ENCODE measurements around the gene ORC2.
"Not testable (repeated sequence)": the region's sequence is repeated elsewhere in the genome, so short reads cannot be mapped to it uniquely, and the experiment has no call there.

ORC2 gene

DNA sequence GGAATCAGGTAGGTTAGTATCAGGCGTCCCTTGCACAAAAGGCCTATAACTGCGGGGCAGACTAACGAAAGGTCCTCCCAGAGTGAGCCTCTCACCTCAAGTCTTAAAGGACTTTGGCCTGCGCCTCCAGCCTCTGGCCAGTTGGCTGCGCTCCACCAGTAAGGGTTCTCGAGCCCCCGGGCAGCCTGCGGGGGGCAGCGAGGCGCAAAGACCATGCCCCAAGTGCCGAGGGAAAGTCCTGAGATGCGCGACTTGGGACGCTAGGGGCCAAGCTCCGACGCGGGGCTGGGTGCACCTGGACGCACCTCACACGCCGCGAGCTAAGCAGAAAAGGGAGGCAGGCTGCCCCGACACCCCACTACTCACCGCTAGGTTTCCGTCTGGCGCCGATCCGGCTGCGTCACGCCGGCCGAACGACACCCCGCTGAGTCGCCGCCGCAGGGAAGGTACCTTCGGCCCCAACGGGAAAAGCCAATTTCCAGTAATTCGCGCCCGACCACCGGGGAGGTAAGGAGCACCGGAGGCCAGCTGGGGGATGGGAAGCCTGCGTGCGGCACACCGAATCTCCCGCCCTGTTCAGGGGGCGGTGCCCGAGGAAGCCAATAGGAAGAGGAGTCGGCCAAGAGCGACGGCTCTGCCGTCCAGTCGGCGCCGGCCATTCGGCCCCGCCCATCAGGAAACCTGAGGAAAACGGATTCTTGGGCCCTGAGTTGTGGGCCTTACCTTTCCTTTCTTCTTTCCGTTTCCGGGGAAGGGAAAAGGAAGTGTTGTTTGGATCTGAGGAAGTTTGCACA lies at the start of gene ORC2:
ORC2 (minus strand) TSS at position 537 of the 794 bp plus-strand sequence. CDS start 5,537 bp downstream, outside the sequence.
- peak; percentile 93 for DNase-seq

DNA sequence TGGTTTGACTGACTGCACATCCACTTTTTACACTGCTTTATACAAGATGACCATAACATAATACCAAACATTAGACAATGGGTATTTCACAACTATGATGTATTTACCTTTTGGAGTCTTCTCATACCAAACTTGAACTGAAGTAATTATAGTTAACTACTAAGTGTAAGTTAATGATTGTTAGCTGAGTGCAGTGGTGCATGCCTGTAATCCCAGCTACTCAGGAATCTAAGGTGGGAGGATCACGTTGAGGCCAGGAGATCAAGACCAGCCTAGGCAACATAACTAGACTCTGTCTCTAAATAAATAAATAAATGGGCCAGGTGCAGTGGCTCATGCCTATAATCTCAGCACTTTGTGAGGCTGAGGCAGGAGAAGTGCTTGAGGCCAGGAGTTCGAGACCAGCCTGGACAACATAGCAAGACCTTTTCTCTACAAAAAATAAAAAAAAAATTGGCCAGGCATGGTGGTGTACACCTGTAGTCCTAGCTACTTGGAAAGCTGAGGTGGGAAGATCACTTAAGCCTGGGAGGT lies 44.9 kb upstream of the ORC2 start:
- DNase-seq, result no peak

DNA sequence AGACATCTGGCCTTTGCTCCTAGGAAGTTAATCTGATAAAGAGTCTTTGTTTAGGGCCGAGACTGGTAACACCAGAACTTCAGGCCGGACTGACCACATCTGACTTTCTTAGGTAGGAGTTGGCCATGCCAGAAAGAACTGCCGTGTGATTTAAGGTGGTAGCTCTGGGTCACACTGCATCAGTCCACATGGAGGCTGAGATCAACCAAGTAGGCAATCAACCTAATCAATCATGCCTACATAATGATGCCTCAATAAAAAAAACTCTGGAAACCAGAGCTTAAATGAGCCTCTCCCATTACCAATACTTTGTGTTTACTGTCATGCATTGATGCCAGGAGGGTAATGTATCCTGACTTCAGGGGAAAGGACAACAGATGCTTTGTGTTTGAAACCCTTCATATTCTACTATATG lies 44.1 kb upstream of the ORC2 start:
- DNase-seq, result no peak

DNA sequence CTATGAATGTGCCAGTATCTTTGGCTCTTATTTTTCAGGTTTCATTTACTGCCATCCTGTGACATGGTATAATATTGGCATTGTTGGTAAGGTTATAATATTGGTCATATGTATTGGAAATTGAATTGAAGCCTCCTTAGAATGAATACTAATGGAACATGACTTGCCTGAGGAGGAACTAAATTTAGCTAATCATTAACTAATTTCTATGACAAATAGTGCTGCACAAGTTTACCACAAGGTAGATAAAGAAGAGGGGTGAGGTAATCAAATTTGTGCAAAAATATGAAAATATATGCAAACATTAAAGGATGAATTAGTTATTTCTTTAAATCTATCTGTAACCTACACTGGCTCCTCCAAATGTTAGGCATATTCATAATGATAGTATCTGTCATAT lies 43.2 kb upstream of the ORC2 start:
- DNase-seq, result no peak

DNA sequence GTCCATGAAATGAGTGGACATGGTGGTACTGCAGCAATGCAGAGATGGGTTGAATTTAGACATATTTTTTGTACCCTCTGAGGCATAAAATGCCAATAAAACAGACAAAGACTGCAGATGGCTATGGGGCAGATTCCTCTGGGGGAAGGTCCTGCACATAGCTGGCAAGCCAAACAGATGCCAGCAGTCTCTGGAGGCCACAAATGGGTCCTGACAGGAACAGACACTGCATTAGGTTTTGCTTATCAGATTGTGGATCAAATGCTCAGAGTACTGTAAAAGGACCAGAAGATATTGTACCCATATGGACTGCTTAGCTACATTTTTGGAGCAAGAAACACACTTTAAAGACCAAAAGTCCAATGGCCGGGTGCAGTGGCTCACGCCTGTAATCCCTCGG lies 40.9 kb upstream of the ORC2 start:
- no peak for DNase-seq

DNA sequence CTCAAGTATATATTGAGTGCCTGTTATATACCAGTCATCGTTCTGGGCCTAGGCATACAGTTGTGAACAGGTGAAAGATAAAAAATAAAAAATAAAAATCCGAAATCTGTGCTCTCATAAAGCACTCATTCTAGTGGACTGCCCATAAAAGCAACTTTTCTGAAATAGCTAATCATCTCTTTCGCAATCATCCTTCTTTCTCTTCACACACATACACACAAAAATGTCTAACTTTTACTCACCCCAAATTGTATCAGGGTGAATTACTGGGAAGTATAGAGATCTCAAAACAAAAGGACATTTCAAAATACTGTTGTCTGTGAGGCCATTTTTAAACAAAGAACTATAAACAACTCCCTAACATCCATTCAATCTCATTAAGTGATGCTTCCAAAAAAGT lies 29.6 kb upstream of the ORC2 start:
- DNase-seq, result no peak

DNA sequence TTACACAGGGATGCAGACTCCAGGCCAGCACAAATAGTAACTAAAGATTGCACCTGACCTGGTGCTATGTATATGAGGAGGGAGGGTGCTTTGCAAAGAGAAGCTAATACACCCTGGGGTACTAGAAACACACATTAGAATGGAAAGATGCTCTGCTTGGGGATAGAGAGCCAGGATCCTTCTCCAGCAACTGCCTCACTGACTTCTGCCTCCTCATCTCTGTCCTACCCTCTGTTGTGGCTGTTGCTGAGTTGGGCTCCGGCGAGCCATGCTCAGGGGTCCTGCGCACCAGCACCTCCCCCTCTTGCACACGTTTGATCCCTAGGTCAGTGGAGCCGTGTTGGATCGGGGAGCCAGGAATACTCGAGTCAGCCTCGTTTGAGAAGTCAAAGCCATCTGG lies 23.7 kb upstream of the ORC2 start:
- DNase-seq, result no peak

DNA sequence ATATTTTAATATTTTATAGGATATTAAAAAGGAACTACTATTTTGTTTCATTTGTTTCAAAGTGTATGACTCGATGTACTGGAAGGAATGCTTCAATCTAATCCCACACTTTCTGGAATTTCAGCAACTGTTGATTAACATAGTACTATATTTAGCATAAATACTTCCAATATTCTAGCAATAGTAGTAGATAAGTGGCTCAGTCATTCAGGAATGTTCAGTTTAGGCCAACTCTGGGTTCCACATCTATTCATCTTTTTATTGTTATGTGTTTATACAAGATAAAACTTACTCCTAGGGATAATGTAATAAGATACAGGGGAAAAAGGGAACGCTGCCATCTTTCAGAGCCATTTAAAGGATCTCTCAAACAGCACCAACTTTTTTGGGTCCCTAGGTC lies 22.3 kb upstream of the ORC2 start:
- DNase-seq, result no peak

DNA sequence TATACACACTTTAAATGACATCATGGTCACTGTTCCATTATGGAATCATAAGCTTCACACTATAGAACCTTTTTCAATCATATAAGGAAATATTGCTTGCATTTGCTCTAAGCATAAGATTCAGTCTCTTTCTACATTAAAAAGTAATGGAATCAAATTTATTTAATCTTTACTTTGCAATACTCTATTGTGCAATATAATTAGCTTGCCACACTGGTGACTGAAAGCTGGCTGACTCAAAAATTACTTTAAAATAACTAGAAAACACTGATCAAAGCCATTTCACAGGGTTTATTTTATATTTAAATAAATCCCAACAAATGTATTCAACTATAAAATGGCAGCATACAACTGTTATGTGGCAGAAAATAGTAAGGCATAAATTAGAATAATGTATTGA lies 13.2 kb upstream of the ORC2 start:
- DNase-seq, result no peak

DNA sequence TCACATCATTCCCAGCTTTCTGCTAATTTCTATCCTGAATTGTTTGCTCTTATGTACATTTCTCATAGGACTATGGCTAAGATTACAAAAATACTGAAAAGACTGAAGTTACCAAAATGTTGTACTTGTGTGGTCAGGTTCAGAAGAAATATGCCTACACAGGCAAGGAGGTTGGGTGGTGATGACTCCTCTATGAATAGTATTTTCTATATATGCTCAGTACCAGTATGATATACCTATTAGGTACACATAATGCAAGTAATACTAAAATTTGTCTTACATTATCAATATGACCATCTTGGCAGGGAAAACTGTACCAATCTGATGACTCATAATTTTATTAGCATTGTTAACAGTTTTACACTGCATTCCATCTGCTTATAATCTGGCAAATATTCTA lies 12.2 kb upstream of the ORC2 start:
- no peak for DNase-seq

DNA sequence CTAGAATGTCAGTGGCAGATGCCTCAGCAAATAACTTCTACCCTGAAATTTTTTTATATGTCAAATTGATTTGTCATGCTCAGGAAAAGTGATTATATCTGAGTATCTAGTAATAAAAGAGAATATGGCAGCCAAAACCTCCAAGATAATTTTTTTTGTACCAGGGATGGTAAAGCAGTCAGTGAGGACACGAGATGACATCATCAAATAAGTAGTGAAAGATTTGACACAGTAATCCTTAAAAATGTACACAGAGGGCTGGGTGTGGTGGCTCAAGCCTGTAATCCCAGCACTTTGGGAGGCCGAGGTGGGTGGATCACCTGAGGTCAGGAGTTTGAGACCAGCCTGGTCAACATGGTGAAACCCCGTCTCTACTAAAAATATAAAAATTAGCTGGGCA lies 6.6 kb upstream of the ORC2 start:
- not testable (repeated sequence) for DNase-seq

DNA sequence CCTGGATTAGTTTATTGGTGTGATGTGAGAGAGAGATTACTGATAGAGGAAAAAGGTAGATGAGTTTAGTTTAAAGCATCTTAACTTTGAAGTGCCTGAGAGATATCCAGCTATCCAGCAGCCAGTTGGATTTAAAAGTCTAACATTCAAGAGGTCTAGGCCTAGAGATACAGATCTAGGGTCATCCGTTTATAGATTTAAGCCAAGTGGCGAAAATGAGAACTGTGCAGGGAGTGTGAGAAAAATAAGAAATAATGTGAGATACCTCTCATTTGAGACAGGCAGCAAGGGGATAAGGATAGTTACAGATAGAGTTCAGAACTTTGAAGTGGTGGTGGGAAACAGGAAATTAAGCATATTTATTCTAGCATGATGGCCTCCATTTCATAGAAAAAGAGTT lies 5.3 kb upstream of the ORC2 start:
- DNase-seq, result no peak

DNA sequence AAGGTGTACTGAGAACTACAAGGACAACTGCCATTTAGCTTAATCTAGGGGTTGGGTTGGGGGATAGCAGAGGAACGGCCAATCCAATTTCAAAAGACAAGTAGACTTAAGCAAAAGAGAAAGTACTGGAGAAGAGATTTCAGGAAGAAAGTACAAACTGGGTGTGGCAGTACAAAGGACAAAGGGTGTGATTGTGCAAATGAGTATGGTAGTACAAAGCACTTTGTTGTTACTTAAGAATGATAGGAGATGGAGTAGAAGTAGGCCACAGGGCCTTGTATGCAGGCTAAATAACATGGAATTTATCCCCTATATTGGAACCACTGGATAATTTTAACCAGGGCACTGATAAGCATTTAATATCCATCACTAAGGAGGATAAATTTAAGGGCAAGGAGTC lies 4.7 kb upstream of the ORC2 start:
- no peak for DNase-seq

DNA sequence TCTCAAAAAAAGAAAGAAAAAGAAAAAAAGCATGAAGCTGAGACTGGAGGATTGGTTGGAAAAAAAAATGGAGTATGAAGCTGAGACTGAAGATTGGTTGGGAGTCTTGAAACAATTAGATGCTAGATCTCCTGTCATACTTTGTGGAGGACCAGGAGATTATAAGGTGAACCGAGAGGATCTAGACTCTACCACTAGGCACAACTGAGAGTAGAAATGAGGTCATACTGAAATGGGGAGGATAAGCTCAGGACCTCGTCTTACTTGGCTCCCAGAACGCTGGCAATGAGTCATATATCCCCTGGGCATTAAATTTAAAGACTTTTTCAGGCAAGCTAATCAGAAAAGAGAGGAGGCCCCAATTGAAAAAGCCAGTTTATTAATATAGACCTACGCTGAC lies 3.3 kb upstream of the ORC2 start:
- no peak for DNase-seq

DNA sequence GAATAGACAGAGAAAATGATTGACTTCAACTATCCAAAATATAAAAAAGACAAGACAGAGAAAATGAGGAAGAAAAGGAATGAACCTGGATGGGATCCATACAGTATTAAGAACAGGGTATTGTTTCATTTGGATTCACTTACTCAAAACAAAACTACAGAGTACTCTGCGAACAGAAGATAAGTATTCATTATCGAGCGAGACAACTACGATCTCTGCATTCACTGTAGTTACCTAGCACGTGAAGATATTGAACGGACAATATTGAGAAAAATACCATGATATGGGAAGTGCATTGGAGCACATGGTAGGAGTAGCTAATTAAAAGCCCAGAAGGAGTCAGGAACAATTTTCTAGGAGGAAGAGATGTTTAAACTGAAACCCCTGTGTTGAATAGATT lies 1.0 kb upstream of the ORC2 start:
- DNase-seq, result no peak

DNA sequence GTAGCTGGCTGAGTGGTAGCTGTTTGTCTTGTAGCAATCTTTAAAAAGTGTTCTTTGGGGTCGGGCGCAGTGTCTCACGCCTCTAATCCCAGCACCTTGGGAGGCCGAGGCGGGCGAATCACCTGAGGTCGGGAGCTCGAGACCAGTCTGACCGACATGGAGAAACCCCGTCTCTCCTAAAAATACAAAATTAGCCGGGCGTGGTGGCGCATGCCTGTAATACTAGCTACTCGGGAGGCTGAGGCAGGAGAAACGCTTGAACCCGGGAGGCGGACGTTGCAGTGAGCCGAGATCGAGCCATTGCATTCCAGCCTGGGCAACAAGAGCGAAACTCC lies 425 bp upstream of the ORC2 start:
- not testable (repeated sequence) for DNase-seq

DNA sequence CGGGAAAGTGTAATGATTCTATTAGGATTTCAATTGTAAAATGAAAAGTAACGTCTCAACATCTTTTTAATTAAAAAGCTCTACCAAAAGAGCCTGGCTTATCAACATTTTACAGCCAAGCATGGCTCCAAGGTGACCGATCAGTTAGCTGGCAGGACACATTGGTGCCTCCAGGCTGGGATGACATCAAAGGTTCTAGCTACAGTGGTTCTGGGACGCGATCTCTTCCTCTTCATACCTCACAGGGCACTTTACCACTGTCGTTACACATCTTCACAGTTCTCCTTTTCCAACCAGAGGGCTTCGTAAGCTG lies 693 bp downstream of the ORC2 start:
- no peak for DNase-seq

DNA sequence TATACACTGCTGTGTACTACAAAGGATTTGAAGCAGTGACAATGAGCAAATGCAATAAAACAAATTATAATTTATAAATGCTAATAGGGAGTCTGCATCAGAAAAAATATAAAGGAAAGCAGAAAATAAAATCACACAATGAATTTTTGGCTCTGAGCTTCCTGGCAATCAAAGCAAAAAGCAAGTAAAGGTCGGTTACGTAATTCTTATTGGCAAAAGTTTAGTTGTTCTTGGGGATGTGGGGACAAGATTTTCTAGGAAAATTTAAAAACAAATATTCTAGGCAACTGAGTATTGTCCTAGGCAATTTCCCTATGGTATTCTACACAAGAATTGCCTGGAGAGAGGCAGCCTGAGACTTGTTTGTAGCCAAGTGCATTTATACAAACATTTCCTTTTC lies 1.8 kb downstream of the ORC2 start:
- no peak for DNase-seq

DNA sequence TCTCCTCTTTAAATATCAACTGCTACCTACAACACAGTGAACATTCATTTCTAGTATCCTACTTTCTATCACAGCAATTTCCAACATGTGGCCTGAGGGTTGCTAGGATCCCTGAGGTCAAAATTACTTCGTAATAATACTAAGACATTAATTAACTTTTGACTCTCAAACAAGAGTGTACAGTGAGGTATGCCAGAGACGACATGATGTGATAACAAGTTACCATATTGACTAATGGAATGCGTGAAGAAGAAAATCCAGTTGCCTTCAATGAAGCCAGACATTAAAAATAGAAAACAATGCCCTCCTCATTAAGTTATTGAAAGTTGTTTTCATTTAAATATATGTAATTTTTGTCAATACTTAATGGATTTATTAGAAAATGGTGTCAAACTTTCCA lies 13.1 kb downstream of the ORC2 start:
- DNase-seq, result no peak

DNA sequence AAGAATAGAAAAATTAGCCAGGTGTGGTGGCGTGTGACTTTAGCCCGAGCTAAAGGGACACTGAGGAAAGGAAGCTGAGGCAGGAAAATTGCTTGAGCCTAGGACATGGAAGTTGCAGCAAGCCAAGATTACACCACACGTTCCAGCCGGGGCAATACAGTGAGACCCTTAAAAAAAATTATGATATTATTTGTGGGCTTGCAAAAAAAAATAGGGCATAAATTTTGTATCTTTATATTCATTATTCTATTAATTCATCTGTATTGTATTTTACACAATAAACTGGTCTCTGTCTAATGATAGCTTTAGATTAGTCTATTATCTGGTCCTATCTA lies 18.1 kb downstream of the ORC2 start:
- DNase-seq, result no peak

DNA sequence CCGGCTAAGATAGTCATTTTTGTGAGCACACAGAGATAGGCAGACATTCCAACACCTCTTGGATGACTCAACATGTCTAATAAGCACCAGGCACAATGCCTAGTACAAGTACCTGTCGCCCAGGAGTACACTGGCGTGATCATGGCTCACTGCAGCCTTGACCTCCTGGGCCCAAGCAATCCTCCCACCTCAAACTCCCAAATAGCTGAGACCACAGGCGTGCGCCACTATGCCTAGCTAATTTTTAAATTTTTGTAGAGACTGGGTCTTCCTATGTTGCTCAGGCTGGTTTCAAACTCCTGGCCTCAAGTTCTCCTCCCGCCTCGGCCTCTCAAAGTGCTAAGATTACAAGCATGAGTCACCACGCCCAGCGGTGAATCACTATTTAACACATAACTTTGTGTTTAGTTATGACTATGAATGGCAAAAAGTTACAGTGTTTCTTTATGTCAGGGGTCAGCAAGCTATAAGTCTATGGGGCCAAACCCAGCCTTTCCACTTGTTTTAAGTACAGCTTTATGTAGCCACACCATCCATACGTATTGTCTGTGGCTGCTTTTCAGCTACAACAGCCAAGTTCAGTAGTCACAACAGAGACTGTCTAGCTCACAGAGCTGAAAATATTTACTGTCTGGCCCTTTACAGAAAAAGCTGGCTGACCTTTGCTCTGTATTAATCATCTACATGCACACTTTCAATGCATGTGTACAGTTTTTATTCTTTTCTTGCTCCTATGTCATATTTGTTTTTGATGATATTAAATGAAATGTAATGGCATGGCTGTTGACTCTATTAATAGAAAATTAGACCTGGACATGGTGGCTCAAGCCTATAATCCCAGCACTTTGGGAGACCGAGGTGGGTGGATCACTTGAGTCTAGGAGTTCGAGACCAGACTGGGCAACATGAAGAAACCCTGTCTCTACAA lies 18.7 kb downstream of the ORC2 start:
- DNase-seq, result peak; percentile 61

DNA sequence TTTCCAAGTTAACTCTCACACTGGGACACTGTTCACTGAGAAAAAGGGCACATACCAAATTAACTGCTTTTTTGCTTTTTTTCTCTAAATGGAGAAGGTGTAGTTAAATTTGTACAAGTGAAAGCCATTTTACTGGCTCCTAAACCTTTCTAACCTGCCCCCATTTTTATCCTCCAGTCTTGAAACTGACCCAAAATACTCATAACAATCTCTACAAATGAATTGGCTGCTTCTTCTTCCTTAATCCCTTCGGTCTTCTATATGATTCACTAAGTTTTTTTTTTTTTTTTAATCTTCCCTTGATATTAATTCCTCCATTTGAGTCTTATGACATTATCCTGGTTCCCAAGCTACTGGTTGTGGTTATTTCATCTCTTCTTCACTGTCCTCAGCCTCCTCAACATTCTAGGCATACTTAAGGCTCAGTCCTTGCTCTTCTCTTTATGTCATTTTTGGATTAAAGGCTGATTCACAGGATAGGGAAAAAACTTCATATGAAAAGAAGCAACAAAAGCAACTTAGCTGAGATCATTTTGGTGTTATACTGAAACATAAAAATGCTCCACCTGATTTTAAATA lies 19.8 kb downstream of the ORC2 start:
- DNase-seq, result no peak

DNA sequence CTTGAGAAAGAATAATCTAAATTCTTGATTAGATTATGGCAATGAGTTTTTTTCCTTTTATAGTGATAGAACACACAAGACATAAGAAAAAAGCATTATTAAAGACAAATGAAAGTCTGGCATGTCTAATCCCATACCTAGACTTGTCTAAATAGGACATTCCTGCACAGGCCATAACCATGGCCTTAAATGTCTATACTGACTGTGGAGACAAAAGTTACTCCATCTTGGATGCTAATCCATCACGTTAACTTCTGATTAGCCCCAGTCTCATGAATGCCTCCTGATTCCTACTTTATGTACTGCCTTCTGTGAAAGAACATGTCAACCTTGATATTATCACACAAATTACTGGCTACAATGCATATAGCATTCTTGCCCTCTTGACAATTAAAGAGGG lies 23.6 kb downstream of the ORC2 start:
- DNase-seq, result no peak

Measured in stimulated activated CD4-positive, alpha-beta T cell treated with anti-CD3 and anti-CD28 coated beads, Interleukin-4, amount 100 ng/mL, for 1 hour (primary cell).